Adrenal gland (tissue), 12 donors: ENCODE data around the gene USP1. TPM values are rescaled to one million over a fixed set of nuclear protein-coding genes. Genes with fewer than 3 reads are reported as not detected.

Experiments used
- DNase-seq, 7 donors: peaks; one replicate each; pipeline ENCODE4 v3.0.0-alpha.2; 2019 to 2020
- H3K27ac ChIP-seq, 5 donors: fragments of 200-600 bp; sonication (generic) in 4 of 5; 1 replicate in 3 of 5; 2 replicates in 2 of 5; pipeline versions ENCODE4 v1.5.1 to v1.8.0; 2016 to 2020; ENCODE audit warnings: mild to moderate bottlenecking in 1 of 5
- H3K27me3 ChIP-seq: fragments of 200-600 bp; 2 replicates; pipeline ENCODE4 v1.8.0; 2021
- H3K36me3 ChIP-seq, 2 donors: fragments of 200-600 bp; replicated peaks in 1 of 2; 1 replicate in 1 of 2; 2 replicates in 1 of 2; pipeline versions ENCODE4 v1.5.1 to v1.8.0; 2018 to 2022
- H3K4me1 ChIP-seq, 2 donors: fragments of 200-600 bp; replicated peaks in 1 of 2; 1 replicate in 1 of 2; 2 replicates in 1 of 2; pipeline versions ENCODE4 v1.5.1 to v1.8.0; 2018 to 2021
- H3K4me3 ChIP-seq, 4 donors: fragments of 200-600 bp; sonication (generic) in 3 of 4; one replicate each; pipeline ENCODE4 v1.5.1; 2016 to 2018
- H3K9me3 ChIP-seq, 3 donors: fragments of 200-600 bp; sonication (generic) in 1 of 3; replicated peaks in 1 of 3; 1 replicate in 2 of 3; 2 replicates in 1 of 3; pipeline versions ENCODE4 v1.5.1 to v1.8.0; 2016 to 2021
- CTCF ChIP-seq, 6 experiments: fragments of 450-650 bp in 4 of 6; fragments of 200-600 bp in 2 of 6; sonication (generic) in 1 of 6; IDR thresholded peaks; 1 replicate in 5 of 6; 2 replicates in 1 of 6; pipeline versions ENCODE4 v1.5.1 to v1.8.0; 2016 to 2021; ENCODE audit warnings: antibody characterized with exemption in 6 of 6, mild to moderate bottlenecking in 2 of 6, moderate library complexity in 1 of 6
- POLR2A ChIP-seq, 2 donors: fragments of 450-650 bp; IDR thresholded peaks; one replicate each; pipeline ENCODE4 v1.6.1; 2017; ENCODE audit warnings: antibody characterized with exemption in 2 of 2, mild to moderate bottlenecking in 2 of 2, moderate library complexity in 1 of 2
- WGBS, 4 donors: extraction: QIAGEN DNeasy Blood & Tissue Kit in 2 of 4; methylation state at CpG; one replicate each; pipeline versions ENCODE4 v1.1.5 to v1.1.7; 2013 to 2017; 5-methylcytosine and 5-hydroxymethylcytosine counted together
- intact Hi-C, 2 donors: fragments of 100-400 bp; cut with DNase I; formaldehyde crosslinking; loops; one replicate each; pipeline versions ENCODE4 v1.14.1 to v1.15.0; 2022 to 2023
- polyA plus RNA-seq, 3 donors: library from polyadenylated mRNA; stranded (reverse); fragments of 200-250 nt in 2 of 3; fragments of 350-450 nt in 1 of 3; fragmentation: Illumina TruSeq in 1 of 3; extraction: RNeasy Lipid Tissue Mini Kit (QIAGEN cat#74804) in 1 of 3; gene quantifications; one replicate each; pipeline ENCODE4 v1.2.3, GENCODE V29; 2013 to 2014
- total RNA-seq, 9 donors: library from RNA; depleted of rRNA in 4 of 9; stranded (reverse); fragments of >200 nt in 4 of 9; fragments of 120-200 nt in 1 of 9; fragmentation: NEBNext Ultra II Directional in 1 of 9; extraction: Animal tissue kit (Norgen Biotek cat#: 25700) in 1 of 9; gene quantifications; one replicate each; pipeline versions ENCODE4 v1.1.0 to v1.2.4, GENCODE V29; 2013 to 2023
- donor health status: healthy with polysubstance abuse.
- donor health status: Bipolar disorder and iron deficiency.
- donor health status: DM: yes; HTN: yes; CAD: no.
- donor health status: DM: no; HTN: no; CAD: no.
- donor health status: DM: no; HTN: no; CAD: no.
- donor health status: DM: yes; HTN: yes; CAD: no.

The USP1 gene
- total and polyA plus RNA-seq, 12 donors: 4.1 to 26.1 (median 17.0) TPM

DNA sequence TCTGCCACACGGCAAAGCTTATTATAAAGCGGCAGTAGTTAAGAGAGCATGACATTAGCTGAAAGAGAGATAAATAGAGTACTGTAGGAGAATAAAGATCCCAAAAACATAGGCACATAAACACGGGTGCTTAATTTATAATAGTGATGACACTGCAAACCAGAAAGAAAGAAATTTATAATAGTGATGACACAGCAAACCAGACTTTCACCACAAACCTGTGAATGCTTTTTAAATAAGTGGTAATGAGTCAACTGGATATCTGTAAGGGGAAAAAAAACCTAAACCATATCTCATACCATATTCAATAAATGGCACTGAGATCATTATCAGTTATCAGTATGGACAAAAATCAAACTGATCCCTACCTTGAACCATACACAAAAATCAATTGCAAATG is 25.5 kb downstream of the USP1 start:
- Histone ChIP-seq H3K4me1 (no peaks in the 10 kb centered on the region), H3K9me3 (no peaks in the 10 kb centered on the region), H3K36me3 (no peaks in the 10 kb centered on the region), H3K27ac (no peak overlapping the region), H3K27me3 (no peaks in the 10 kb centered on the region), H3K4me3 (no peak overlapping the region)
- no peak for DNase-seq
- intact Hi-C loops: no loop called here
- WGBS, 4 donors: 90 to 93% (median 92%) methylated on average over 3 of the region's 3 CpGs
- no peak for TF ChIP-seq CTCF (IDR thresholded peaks at IDR 0.05)
- TF ChIP-seq POLR2A (IDR thresholded peaks at IDR 0.05): no peak

- intact Hi-C loops: no loop called here
- H3K4me3 ChIP-seq: no peak overlapping the region
- no peak for TF ChIP-seq POLR2A (IDR thresholded peaks at IDR 0.05)
- TF ChIP-seq CTCF (IDR thresholded peaks at IDR 0.05): no peak
- peaks cover 0 to 3% of the 10 kb centered on the region in 2 donors for H3K36me3 ChIP-seq
- H3K4me1 ChIP-seq: no peaks in the 10 kb centered on the region
- H3K27ac ChIP-seq: no peak overlapping the region
- no peak for DNase-seq
- H3K27me3 ChIP-seq: no peaks in the 10 kb centered on the region
- H3K9me3 ChIP-seq: no peaks in the 10 kb centered on the region
Observed at GRCh38 chr1:62467092-62467491, 30.2 kb downstream of the USP1 start.

DNA sequence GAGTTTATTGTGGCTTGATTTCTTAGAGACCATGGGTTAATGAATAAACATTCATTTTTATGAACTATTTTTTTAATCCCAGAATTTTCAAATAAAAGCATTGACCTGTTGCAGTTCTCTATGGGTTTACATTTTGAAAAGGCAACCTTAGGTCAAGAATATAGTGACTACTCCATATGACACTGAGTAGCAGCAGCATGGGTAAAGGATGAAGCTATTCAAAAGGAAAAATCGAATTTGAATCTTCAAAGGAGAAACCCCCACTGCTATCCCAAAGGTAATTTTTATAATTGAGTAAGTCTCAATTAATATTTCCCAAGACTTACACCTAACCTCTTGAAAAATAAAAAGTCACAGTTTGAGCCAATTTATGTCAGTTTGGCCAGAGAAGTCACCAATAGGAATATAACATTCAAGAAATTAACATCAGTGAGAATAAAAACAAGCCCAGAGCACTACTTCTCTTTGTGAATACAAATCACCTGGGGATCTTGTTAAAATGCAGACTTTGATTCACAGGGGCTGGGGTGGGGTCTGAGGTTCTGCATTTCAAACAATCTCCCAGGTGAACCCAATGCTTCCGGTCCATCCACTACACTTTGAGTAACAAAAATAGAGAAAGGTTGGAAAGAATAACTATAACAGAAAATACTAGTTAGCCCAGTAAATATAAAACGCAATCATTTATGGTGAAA is 39.8 kb downstream of the USP1 start:
- peaks cover 0 to 22% of the 10 kb centered on the region in 2 donors for H3K36me3 ChIP-seq
- WGBS, 4 donors: 79 to 87% (median 83%) methylated on average over 3 of the region's 3 CpGs
- no peak overlapping the region for H3K4me3 ChIP-seq
- H3K27ac ChIP-seq: no peak overlapping the region
- no peaks in the 10 kb centered on the region for H3K9me3 ChIP-seq
- intact Hi-C loops: no loop called here
- DNase-seq: no peak
- no peaks in the 10 kb centered on the region for H3K27me3 ChIP-seq
- no peaks in the 10 kb centered on the region for H3K4me1 ChIP-seq
- TF ChIP-seq CTCF (IDR thresholded peaks at IDR 0.05): no peak
- TF ChIP-seq POLR2A (IDR thresholded peaks at IDR 0.05): no peak

- intact Hi-C loops: no loop called here
- 85 to 89% (median 87%) methylated on average over 3 of the region's 3 CpGs for WGBS, 4 donors
- no peaks in the 10 kb centered on the region for H3K9me3 ChIP-seq
- H3K4me1 ChIP-seq: no peaks in the 10 kb centered on the region
- no peaks in the 10 kb centered on the region for H3K36me3 ChIP-seq
- TF ChIP-seq POLR2A (IDR thresholded peaks at IDR 0.05) (no peak), CTCF (IDR thresholded peaks at IDR 0.05) (no peak)
- H3K4me3 ChIP-seq: no peak overlapping the region
- H3K27ac ChIP-seq: no peak overlapping the region
- no peak for DNase-seq
- H3K27me3 ChIP-seq: no peaks in the 10 kb centered on the region
Observed at GRCh38 chr1:62481681-62482080, 44.8 kb downstream of the USP1 start.
